Right lobe of liver (tissue), 6 donors: ENCODE measurements around the gene MGAT4A. TPM values are rescaled to one million over a fixed set of nuclear protein-coding genes. Genes with fewer than 3 reads are reported as not detected.
A peak's percentile ranks its signal among the peaks of the same experiment; 100 is the strongest.

Source experiments
- ATAC-seq, 4 donors: fragments of 200-7000 bp; cut with Tn5 transposase; one replicate each; pipeline ENCODE4 v1.9.1; 2020; ENCODE audit warnings: mild to moderate bottlenecking in 4 of 4, moderate library complexity in 4 of 4
- DNase-seq, 3 donors: peaks; one replicate each; pipeline ENCODE4 v3.0.0-alpha.2; 2020
- H3K27ac ChIP-seq, 3 donors: fragments of 200-600 bp; one replicate each; pipeline ENCODE4 v1.8.0; 2022
- H3K27me3 ChIP-seq, 2 donors: fragments of 200-600 bp; one replicate each; pipeline ENCODE4 v1.8.0; 2022
- H3K36me3 ChIP-seq, 4 donors: fragments of 200-600 bp; sonication (generic) in 1 of 4; one replicate each; pipeline versions ENCODE4 v1.5.1 to v1.8.0; 2017 to 2022; ENCODE audit warnings: control low read depth in 1 of 4
- H3K4me1 ChIP-seq, 4 donors: fragments of 200-600 bp; sonication (generic) in 1 of 4; one replicate each; pipeline versions ENCODE4 v1.5.1 to v1.8.0; 2017 to 2022; ENCODE audit warnings: control low read depth in 1 of 4
- H3K4me3 ChIP-seq, 3 donors: fragments of 200-600 bp; one replicate each; pipeline ENCODE4 v1.8.0; 2022
- H3K9me3 ChIP-seq, 4 donors: fragments of 200-600 bp; sonication (generic) in 1 of 4; one replicate each; pipeline versions ENCODE4 v1.5.1 to v1.8.0; 2017 to 2022; ENCODE audit warnings: control low read depth in 1 of 4
- POLR2A ChIP-seq: fragments of 450-650 bp; IDR thresholded peaks from one replicate; pipeline ENCODE4 v1.6.1; 2017; ENCODE audit warnings: antibody characterized with exemption, mild to moderate bottlenecking
- WGBS: methylation state at CpG from one replicate; pipeline ENCODE4 v1.1.6; 2018; ENCODE audit warnings: low coverage, low lambda C conversion rate; ENCODE audit not compliant: insufficient coverage; ENCODE audit errors: missing lambda C conversion rate; 5-methylcytosine and 5-hydroxymethylcytosine counted together
- intact Hi-C, 2 donors: fragments of 100-400 bp; cut with DNase I; formaldehyde crosslinking; loops; one replicate each; pipeline versions ENCODE4 v1.11.2 to v1.14.1; 2022
- total RNA-seq, 6 experiments: library from RNA; depleted of rRNA in 2 of 6; stranded (reverse); fragments of >200 nt in 2 of 6; fragmentation: NEBNext Ultra II Directional in 3 of 6; extraction: Animal tissue kit (Norgen Biotek cat#: 25700) in 3 of 6; gene quantifications; one replicate each; pipeline versions ENCODE4 v1.1.0 to v1.2.4, GENCODE V29; 2016 to 2023
- TF ChIP-seq, protein P1 (sequence below), 4 donors: fragments of 200-600 bp in 3 of 4; fragments of 450-650 bp in 1 of 4; IDR thresholded peaks; one replicate each; pipeline versions ENCODE4 v1.5.1 to v1.8.0; 2016 to 2022; ENCODE audit warnings: antibody characterized with exemption in 4 of 4, mild to moderate bottlenecking in 2 of 4
- donor health status: DM: no; HTN: yes; CAD: no.
- donor health status: DM: no; HTN: no; CAD: no.
- donor health status: DM: no; HTN: no; CAD: no.
- donor health status: DM: no; HTN: yes; CAD: no.
- donor health status: DM: no; HTN: yes; CAD: no.

The MGAT4A gene
- total RNA-seq, 6 experiments from 2014 or later = 7.8 to 16.0 (median 11.7) TPM

DNA sequence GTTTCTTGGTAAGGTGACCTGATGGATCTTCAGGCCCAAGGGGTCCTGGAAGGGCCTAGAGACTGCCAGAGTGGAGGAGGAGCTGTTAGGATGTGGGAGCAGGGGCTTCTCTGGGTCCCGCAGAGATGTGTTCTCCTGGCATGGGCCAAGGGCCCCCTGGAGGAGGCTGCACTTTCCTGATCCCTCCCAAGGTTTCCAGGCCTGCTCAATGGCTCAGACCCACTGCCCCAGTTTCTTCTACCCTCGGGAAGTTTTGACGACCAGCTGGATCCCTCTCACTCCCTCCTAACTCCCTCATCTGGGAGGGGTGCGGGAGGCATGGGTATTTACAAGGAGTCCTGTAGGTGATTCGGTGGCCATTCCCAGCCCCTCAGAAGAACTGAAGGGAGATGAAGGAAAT lies 158.7 kb downstream of the MGAT4A start:
- no peak for DNase-seq
- Histone ChIP-seq H3K9me3 (no peaks in the 10 kb centered on the region), H3K4me3 (no peak overlapping the region), H3K36me3 (peaks cover 0 to 22% (median 0%) of the 10 kb centered on the region in 4 donors), H3K27me3 (no peaks in the 10 kb centered on the region), H3K27ac (no peak overlapping the region), H3K4me1 (no peaks in the 10 kb centered on the region)
- TF ChIP-seq POLR2A = no peak
- TF ChIP-seq, protein P1, sequence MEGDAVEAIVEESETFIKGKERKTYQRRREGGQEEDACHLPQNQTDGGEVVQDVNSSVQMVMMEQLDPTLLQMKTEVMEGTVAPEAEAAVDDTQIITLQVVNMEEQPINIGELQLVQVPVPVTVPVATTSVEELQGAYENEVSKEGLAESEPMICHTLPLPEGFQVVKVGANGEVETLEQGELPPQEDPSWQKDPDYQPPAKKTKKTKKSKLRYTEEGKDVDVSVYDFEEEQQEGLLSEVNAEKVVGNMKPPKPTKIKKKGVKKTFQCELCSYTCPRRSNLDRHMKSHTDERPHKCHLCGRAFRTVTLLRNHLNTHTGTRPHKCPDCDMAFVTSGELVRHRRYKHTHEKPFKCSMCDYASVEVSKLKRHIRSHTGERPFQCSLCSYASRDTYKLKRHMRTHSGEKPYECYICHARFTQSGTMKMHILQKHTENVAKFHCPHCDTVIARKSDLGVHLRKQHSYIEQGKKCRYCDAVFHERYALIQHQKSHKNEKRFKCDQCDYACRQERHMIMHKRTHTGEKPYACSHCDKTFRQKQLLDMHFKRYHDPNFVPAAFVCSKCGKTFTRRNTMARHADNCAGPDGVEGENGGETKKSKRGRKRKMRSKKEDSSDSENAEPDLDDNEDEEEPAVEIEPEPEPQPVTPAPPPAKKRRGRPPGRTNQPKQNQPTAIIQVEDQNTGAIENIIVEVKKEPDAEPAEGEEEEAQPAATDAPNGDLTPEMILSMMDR (IDR thresholded peaks at IDR 0.05) = no peak
- intact Hi-C loops = no loop called here
- WGBS = 60% methylated on average over 2 of the region's 5 CpGs
- no peak for ATAC-seq

- H3K4me1 ChIP-seq = no peaks in the 10 kb centered on the region
- intact Hi-C loops = no loop called here
- 100% methylated on average over 1 of the region's 9 CpGs for WGBS
- TF ChIP-seq, protein P1 (IDR thresholded peaks at IDR 0.05) = no peak
- no peak for TF ChIP-seq POLR2A
- no peaks in the 10 kb centered on the region for H3K27me3 ChIP-seq
- peak in 1 of 3 donors; percentile 29 for DNase-seq
- H3K27ac ChIP-seq = no peak overlapping the region
- no peak overlapping the region for H3K4me3 ChIP-seq
- H3K9me3 ChIP-seq = no peaks in the 10 kb centered on the region
- peaks cover 0 to 22% (median 0%) of the 10 kb centered on the region in 4 donors for H3K36me3 ChIP-seq
- ATAC-seq = no peak
Measured at GRCh38 chr2:98571796-98572195, 159.1 kb downstream of the MGAT4A start.

DNA sequence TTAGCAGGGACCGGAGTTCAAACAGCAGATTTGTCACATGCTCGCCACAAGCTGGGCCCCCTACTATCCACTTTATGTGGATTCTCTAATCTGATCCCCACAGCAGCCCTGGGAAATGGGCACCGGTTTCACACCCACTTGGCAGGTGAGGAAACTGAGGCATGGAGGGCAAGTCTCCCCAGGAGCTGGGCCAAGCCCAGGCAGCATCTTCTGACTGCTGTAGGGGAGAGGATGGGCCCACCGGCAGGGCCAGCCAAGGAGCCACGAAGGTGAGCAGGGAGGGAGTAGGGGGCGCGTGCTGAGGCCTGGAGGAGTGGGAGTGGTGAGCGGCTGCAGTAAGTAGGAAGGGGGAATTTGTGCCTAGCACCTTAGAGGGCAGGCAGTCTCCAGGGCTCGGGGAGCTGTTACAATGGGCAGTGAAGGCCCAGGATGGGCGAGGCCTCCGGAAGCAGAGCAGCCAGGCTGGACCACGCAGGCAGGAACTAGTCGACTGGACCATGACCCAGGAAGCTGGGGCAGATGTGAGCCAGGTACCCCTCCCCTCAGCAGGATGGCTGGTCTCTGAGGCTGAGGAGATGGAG lies 159.7 kb downstream of the MGAT4A start:
- ATAC-seq = no peak
- DNase-seq = peak in 1 of 3 donors; percentile 26
- Histone ChIP-seq H3K4me3 (no peak overlapping the region), H3K9me3 (no peaks in the 10 kb centered on the region), H3K36me3 (peaks cover 0 to 22% (median 0%) of the 10 kb centered on the region in 4 donors), H3K27ac (no peak overlapping the region), H3K27me3 (no peaks in the 10 kb centered on the region), H3K4me1 (no peaks in the 10 kb centered on the region)
- TF ChIP-seq, protein P1 (IDR thresholded peaks at IDR 0.05) = no peak
- TF ChIP-seq POLR2A = no peak
- WGBS = 60% methylated on average over 1 of the region's 13 CpGs
- intact Hi-C loops = no loop called here

GRCh38 chr2:98570356-98570755 lies 160.6 kb downstream of the MGAT4A start:
- Histone ChIP-seq H3K9me3 (no peaks in the 10 kb centered on the region), H3K27me3 (no peaks in the 10 kb centered on the region), H3K27ac (no peak overlapping the region), H3K36me3 (peaks cover 0 to 25% (median under 1%) of the 10 kb centered on the region in 4 donors), H3K4me3 (no peak overlapping the region), H3K4me1 (no peaks in the 10 kb centered on the region)
- intact Hi-C loops = no loop called here
- 92% methylated on average over 2 of the region's 5 CpGs for WGBS
- no peak for DNase-seq
- TF ChIP-seq, protein P1 (IDR thresholded peaks at IDR 0.05) = no peak
- TF ChIP-seq POLR2A = no peak
- ATAC-seq = no peak
